GM20000 (cell line): Measurements from ENCODE around the gene CAMTA1.

Experiments used
- DNase-seq: peaks from one replicate; pipeline ENCODE4 v3.0.0; 2012; ENCODE audit warnings: low spot score
- CTCF ChIP-seq: IDR thresholded peaks from 2 replicates; pipeline ENCODE4 v1.5.1; 2012; ENCODE audit warnings: mild to moderate bottlenecking, control low read depth; ENCODE audit errors: extremely low read depth, missing control alignments

Gene CAMTA1

DNA sequence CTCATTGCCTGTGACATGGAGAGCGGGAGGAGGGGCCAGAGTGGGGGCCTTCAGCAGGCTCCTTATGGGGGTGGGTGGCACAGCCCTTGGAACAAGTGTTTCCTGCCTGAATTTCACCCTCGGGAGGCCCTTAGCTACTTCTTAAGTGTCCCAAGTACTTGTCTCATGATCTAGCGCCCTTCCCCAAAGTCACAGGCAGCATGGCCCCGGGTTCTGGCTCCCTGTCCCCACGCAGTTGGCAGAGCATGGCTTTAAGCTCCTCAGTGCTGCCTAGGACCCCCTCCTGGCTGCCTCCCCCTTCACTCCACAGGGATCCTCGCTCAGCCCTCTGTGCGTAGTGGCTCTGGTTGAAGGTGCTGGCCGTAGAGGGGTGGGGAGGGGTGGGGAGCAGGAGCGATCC lies 197.2 kb downstream of the CAMTA1 start:
- no peak for DNase-seq
- TF ChIP-seq CTCF, result no peak

- TF ChIP-seq CTCF, result no peak
- no peak for DNase-seq
Observed at GRCh38 chr1:6982860-6983259, 197.6 kb downstream of the CAMTA1 start.

DNA sequence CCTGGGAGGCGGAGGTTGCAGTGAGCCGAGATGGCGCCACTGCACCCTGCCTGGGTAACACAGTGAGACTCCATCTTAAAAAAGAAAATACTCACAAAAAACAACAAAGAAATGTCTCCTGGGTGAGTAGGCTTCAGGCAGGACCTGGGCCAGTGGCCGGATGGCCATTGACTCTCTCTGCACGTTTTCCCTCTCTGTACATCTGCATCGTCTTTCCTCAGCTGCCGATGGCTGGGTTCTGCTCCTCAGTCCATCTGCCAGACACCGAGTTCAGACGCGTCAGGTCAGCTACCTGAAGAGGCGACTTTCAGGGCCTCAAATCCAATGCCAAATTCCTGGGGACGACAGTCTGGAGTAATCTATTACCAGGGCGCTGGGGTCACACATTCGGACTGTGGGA lies 199.3 kb downstream of the CAMTA1 start:
- no peak for TF ChIP-seq CTCF
- DNase-seq, result no peak

DNA sequence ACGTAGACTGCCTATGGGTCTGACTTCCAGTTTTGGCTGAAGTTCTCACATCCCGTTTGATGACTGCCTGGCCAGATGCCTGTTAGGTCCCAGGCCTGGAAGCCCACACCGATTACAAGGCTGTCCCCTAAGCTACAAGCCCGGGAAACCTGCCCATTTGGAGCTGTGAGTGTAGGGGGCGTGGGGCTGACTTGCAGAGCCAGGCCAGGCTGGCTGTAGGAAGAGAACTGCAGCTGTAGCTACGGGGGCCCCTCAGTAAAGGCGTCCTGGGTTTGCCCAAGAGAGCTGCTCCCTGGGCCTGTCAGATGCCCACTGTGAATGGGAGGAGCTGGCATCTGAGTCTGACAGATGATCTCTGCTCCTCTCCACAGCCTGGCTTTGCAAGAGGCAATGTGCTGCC lies 199.7 kb downstream of the CAMTA1 start:
- TF ChIP-seq CTCF, result no peak
- no peak for DNase-seq

DNA sequence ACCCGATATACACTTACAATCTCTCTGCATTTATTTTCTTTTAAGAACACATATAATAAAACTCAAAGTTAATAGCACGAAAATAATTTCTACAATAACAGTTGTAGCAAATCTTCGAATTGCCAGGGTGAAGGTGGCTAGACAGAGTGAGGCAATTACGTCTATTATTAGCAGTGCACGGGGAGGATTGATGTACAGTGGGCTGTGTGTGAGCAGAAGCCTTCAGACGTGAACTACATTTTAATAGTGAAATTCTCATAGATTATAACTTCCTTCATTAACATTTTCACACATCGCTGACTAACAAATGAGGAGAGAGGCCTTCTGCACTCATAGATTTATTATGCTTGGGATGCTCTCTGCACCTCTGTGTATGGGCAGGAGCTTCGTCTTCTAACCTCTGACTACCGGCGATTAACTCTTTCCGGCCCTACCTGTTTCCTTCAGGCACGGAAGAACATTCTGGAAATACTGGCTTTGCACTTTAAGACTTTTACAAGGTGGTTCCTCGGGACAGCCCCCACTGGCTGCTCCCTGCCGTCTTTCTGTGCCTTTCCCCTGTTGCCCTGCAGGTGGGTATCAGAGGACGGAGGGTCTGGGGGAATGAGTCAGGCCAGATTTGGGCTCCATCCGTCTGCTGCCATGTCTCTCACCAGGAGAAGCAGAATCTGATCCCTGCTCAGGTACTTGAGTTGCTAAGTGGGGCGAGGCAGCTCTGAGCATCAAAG lies 200.5 kb downstream of the CAMTA1 start:
- TF ChIP-seq CTCF, result no peak
- DNase-seq, result no peak

DNA sequence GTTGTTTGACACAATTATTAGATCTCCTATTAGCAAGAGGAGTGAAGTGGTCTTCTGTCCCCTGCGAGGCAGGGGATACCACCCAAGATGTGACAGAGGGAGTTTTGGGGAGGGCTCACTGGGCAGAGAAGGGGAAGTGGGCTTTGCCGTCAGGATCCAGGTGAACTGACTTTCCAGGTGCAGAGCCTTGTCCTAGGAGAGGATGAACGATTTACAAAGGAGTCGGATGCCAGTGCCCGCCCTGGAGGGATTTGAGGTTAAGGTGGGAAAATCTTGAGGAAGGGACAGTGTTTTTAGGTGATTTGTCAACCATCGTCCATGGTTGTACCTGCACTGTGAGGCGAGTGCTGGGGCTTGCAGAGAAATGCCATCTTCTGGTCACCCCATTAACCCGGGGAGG lies 201.0 kb downstream of the CAMTA1 start:
- no peak for TF ChIP-seq CTCF
- no peak for DNase-seq

- TF ChIP-seq CTCF, result no peak
- no peak for DNase-seq
Observed at GRCh38 chr1:6987940-6988339, 202.7 kb downstream of the CAMTA1 start.
